CD4-positive, alpha-beta T cell treated with Interleukin-6 for 4 hours (primary cell): ENCODE results near the gene PCDH15.
"Not testable (repeated sequence)": the region's sequence is repeated elsewhere in the genome, so short reads cannot be mapped to it uniquely, and the experiment has no call there.

ENCODE experiments used
- DNase-seq: peaks from one replicate; pipeline ENCODE4 v3.0.0-alpha.2; 2020; ENCODE audit warnings: mixed read lengths

Gene PCDH15

DNA sequence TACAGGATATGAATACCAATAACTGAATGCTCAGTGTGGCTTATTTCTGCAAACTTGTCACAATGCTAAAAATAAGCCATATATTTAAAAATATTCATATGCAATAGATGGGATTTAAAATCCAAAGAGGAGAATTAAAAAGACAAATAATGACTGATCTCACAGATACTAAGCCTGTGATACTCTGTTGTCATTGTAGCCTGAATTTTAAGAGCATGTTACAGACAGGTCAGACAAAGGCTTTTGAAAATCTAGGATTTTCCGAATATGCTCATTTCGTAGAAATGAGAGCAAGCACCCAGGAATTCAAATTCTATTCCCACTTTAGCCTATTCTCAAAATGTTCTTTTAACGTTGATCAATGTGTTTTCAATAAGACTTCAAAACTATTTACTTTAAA, 269.7 kb downstream of the PCDH15 start:
- DNase-seq = no peak

DNA sequence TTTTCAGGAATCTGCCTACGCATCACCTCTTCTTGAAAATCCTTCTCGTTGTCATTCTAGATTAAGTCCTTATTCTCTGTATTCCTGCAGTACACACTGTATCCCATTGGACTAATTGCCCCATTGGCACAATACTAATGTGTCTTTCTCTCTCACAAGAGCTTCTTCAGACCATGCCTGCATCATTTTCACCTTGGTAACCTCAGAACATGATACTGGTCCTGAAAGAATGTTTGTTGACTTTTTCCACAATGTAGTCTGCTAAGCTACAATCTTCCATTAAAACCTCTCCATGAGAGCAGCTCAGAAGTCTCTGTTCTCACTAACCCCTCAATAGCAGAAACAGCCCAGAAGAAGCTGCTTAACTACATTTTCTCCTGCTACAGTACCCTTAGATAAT, 270.7 kb downstream of the PCDH15 start:
- no peak for DNase-seq

DNA sequence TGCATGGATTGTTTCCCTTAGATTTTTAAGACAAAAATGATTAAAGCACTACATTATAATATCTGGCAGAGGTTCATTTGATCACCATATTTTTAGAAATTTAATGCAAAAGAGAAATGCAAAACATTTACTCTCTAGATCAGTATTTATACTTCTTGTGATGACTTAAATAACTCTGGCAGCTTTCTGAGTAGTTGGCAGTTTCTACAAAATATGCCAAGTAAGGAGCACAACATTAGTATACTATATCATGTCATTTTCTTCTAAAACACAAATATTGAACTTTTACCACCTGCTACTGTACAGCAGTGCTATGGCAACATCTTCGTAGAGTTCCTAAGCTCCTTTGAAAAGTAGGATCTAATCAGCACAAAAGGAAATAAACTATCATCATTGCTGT, 275.2 kb downstream of the PCDH15 start:
- DNase-seq = no peak

DNA sequence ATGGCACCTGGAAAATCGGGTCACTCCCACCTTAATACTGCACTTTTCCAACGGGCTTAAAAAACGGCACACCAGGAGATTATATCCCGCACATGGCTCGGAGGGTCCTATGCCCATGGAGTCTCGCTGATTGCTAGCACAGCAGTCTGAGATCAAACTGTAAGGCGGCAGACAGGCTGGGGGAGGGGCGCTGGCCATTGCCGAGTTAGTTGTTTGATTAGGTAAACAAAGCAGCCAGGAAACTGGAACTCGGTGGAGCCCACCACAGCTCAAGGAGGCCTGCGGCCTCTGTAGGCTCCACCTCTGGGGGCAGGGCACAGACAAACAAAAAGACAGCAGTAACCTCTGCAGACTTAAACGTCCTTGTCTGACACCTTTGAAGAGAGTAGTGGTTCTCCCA, 285.8 kb downstream of the PCDH15 start:
- DNase-seq = not testable (repeated sequence)

DNA sequence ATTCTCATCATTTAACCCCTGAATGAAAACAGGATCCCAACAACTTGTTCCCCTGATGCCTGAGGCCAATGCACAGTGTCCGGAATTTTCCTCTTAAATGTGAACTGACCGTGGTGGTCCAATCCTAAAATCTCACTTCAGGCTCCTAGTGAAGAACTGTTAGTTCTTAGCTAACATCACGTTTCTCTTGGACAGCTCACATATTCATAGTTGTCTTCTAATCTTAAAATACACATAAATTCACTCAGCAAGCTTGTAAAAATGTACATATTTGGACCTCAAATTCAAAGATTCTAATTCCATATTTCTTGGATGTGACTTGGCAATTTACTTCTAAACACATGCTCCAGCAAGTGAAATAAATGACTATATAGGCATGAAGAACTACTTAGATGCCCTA, 297.2 kb downstream of the PCDH15 start:
- DNase-seq = no peak

DNA sequence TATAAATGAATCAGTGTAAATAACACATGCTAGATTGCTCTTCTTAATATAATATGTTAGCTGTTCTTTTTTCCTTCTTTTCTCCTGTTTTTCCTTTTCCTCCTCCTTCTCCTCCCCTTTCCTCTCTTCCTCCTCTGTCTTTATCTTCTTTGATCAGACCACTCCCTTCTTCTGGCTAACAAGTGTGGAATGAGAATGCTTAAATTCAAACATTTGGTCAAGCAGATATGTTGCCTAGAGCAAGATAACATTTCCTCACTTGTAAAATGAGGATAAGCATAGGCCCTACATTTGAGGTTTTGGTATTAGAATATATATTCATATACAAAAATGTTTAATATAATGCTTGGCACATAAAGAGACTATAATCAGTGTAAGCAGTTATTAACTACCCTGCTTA, 299.1 kb downstream of the PCDH15 start:
- no peak for DNase-seq

DNA sequence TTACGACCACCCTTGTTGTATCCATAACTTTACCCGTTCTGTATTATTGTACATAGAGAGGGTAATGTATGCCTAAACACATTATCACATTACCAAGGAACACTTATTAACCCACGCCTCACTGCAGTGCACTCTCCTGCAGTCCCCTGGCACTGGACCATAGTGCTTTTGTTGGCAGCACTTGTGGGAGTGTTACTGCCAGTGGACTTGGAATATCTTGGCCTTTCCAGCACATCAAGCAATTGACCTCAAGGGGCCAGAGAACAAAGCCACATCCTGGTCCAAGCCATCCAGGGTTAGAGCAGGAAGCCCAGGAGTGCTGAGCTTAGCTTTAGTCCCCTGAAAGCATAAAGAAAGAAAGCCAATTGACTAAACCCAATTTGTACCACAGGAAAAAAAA, 304.2 kb downstream of the PCDH15 start:
- DNase-seq = no peak

DNA sequence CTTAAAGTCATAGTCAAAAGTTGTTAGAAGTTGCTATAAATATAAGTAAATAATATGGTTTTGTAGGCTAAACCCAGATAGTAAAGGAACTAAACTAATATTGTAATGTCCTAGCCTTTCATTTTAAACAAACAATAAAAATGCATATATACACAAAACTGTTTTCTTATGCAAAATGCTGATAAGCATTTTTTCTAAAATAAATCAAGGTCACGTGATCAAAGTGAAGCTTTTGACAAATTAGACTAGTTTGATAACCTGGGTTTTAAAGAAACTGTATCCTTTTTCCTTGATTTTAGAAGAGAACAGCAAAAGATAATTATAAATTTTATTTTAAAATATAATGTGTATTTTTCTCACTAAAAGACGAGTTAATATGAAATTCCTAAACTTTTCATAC, 313.3 kb downstream of the PCDH15 start:
- DNase-seq = no peak

DNA sequence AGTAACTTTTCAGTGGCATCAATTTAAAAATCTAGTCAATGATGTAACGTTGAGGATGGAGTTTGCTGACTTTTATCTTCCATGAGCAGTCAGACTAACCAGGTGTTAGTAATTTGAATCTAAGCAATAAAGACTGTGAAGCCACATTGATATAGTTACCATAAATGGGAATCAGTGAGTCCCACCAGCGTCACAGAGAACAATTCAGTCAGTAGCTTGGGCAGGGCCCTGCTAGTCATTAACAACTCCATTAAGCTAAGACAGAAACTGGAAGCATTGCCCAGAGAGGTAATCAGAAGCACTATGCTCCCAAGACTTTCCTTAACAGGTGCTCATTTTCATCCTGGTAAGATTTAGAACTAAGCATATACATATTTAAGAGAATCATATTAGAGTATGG, 315.1 kb downstream of the PCDH15 start:
- DNase-seq = no peak

DNA sequence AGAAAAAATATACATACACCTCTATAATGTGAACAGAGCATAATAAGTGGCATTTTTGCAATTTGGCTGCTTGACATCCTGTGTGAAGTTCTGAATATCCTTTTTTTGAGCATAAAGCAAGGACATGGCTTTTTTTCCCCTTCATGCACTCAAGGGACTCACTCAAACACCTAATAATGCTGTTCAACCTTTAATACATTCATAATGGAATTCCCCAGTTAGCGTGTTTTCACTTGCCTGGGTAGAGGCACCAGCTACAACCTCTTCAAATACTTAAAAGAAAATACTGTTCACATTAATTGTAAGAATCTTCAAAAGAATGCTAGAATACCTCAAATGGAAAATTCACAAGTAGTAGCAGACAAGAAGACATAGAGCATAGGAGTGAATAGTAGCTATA, 316.8 kb downstream of the PCDH15 start:
- no peak for DNase-seq

DNA sequence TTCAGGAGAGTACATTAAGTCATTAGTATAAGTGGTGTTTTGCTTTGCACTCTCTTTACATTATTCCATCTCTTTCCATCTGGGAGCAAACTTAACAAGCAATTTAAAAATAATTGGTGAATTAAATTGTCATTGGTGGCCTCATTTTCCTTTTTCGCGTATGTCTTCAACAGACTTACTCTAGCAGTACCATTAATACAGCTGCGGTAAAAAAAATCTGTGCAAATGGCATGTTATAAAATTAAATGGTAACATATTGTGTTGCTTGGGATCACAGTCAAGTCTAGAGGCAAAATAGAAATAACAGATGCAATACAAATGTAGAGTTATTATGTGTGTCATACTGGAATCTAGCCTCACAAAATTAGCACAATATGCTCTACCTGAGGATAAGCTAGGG, 322.4 kb downstream of the PCDH15 start:
- DNase-seq = no peak

DNA sequence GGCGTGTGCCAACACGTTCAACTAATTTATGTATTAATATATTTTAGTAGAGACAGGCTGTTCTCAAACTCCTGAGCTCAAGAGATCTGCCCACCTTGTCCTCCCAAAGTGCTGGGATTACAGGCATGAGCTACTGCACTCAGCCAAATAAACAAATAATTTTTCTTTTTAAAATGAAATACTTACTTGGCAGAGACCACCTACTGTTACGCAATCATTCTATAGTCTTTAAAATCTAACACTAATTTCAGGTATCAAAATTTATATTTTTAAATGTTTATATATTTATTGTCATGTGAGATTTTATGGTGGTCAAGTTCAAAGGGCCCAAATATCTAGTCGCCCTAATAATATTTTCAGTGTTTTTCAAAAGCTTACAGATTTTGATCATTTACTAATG, 323.3 kb downstream of the PCDH15 start:
- no peak for DNase-seq

DNA sequence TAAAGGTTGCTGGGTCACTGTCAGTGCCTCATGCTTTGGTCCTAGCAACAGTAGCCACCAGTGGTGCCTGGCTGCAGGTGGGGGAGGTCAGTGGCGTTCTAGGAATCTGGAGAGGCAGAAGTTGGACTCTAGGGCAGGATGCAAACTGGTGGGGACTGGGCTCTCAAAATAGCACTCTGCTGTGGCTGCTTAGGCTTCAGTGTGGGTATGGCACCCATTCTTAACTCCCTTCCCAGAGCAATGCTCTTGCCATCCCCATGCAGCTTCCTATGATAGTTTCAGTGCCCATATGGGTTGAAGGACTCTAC, 330.8 kb downstream of the PCDH15 start:
- no peak for DNase-seq

DNA sequence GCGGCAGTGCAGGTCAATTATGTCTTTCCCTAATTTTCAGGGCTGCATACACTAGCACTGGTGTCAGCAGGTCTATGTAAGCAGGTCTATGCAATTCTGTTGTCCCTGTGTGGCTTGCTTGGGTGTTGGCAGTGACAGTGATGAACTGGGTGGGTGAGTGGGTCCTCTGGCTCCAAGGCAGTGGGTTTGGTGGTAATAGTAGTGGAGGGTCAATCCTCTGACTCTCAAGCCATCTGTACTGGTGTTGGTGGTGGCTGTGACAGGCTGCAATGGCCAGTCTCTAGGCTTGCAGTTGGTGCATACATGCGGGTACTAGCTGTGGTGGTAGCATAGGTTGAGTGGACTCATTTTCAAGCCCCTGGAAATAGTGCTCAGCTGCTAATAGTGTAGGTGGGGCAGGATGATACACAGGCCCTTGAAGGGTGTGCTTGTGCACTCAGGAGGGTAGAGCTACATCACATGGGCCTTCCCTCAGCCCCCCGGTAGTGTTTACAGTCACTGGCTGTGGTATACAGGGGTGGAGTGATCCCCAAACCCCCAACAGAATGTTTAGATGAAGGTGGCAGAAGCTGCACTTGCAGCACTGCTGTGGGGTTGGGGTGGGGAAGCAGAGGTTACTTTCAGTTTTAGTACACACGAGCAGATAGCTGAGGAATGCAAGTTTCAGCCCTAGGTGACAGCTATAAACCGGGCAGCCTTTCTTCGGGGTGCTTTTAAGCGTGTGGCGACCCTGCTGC, 331.3 kb downstream of the PCDH15 start:
- no peak for DNase-seq

DNA sequence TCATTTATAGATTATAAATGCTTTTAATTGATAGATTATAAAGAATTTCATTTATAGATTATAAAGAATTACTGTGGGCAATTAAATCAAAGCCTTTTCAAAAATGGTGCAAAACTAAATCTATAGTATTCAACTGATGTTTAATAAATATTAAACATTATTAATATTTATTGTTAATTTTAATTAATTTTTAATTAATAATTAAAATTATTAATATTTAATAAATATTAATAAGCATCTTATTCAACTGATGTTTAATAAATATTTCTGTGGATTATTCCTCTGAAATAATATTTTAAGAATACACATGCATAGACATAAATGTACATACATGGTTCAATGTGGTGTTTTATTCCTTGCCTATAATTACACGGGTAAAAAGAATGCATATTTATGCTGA, 346.8 kb downstream of the PCDH15 start:
- no peak for DNase-seq

DNA sequence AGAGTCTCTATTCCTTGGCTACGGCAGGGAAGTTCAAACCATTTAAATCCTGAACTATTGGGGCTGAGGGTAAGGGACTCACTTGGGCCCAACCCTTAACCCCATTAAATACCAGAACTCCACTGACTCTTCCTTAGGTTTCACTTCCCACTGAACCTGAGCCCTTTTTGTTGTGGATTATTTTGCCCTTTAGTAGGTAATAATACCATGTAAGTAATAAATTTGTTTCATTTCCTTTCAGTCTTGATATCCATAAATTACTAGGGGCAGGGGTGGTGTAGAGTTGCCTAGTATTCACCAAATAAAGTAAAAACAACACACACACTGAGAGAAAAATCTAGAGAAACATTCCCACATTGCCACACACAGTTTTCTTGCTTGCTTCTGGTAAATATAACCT, 352.0 kb downstream of the PCDH15 start:
- DNase-seq = no peak

DNA sequence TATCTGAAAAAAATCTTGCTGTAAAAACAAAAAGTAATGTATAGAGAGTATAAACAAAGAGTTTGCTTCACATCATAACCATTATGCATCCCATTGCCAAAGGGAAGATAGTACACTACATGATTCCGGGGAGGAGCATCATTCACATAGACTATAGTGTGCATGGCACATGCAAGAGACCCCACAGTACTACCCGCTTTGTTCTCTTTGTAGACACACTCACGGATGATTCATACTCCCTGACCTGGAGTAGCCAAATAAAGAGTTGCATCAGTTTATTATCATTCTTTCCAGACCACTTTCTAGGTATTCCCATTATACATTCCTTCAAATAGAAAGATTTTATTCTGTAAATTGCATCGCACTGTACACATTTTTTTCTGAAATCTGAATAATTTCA, 356.9 kb downstream of the PCDH15 start:
- no peak for DNase-seq

DNA sequence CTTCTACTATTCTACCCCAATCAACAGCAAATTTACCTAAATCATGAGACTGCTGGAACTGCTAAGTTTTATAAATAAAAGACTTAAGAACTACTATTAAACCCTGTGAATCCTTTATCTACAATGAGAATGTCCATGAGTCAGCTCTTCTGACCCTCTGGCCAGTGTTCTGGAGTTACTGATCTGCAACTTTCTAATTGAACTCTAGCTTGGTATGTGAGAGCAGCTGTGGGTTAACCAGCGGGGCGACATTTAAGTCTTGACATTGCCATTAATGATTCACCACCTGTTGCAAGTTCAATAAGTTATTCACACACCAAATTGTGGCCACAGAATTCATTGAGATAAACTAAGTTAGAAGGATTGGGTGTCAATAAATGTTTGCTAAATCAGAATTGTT, 359.8 kb downstream of the PCDH15 start:
- DNase-seq = no peak

DNA sequence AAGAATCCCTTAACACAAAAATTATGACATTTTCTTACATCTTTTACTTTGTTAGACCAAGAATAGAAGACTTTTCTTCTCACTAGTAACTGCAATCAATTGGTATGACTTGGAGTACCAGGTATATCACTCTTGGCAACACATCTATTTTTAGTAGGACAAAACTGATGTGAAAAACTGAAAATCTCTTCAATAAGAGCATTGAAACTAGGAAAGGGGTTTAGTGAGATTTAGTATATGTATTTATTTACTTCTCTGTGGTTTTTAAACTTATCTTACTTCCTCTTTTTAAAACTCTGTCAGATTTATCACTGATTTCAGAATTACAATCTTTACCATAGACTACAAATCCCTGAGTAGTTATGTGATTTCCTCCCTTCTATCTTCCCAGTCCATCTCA, 366.2 kb downstream of the PCDH15 start:
- no peak for DNase-seq

DNA sequence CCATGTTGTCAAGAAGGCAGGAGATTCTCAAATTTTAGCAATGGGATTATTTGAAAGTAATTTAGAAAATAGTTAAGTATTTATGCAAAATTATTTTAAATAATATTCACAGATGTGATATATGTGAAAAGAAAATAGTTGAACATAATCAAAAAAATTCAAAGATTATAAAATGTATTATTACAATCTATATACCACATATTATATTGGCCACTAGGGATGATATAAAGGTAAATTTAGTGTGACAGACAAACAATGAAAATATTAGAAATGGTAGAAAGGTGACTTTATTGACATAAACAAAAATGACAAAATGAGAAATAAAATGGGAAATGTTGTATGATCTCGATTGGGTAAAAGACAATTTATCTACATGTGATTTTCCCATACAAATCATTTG, 385.5 kb downstream of the PCDH15 start:
- DNase-seq = no peak

DNA sequence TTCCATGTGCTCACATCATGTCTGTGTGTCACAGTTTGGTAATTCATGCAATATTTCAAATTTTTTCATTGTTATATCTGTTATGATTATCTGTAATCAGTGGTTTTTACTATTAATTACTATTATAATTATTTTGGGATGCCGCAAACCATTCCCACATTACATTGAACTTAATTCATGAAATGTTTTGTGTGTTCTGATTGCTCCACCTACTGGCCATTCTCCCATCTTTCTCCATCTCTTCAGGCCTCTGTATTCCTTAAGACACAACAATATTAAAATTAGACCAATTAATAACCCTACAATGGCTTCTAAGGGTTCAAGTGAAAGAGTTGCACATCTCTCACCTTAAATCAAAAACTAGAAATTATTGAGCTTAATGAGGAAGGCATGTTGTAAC, 398.5 kb downstream of the PCDH15 start:
- DNase-seq = no peak

DNA sequence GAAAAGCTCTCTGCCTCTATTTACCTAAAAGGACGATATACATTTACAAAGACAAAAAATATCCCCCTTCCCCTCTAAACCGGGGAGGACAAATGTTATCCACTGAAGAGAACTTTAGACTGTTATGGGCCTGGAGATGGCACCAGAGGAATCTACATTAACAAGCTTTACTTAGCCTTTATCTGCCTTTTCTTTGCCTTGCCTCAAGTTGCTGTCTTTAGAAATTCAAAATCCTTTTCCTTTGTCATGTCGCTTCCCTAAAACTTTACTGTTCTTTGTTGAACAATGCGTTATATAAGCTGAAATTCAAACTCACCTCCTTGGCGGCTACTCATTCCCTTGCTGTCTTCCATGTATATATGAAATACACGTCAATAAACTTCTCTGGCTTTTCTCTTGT, 405.0 kb downstream of the PCDH15 start:
- DNase-seq = no peak

DNA sequence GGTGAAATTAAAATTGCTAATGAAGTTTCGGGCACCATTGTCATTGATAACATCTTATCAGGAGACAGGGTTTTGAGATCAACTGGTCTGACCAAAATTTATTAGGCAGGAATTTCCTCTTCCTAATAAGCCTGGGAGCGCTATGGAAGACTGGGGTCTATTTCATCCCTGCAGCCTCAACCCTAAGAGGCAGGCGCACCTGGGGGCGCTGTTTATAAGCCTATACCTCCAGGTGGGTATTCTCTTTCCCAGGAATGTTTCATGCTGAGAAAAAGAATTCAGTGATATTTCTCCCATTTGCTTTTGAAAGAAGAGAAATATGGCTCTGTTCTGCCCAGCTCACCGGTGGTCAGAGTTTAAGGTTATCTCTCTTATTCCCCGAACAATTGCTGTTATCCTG, 406.4 kb downstream of the PCDH15 start:
- not testable (repeated sequence) for DNase-seq

DNA sequence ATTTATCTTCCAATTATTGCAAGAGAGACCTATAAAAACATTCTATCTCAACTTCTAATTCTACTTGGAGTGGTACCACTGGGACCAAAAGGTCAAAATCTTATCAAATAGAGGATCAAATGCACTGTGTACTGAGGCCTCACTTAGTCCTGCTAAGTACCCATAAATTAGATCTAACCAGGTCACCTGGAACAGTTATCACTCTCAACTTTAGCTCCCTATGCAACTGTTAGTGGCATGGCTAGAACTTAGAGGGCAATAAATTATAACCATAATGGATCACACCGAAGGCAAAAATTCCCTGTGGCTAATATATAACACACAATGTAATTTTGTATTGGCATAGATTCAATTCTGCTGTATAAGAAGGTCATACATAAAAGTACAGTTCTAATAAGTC, 428.9 kb downstream of the PCDH15 start:
- no peak for DNase-seq

DNA sequence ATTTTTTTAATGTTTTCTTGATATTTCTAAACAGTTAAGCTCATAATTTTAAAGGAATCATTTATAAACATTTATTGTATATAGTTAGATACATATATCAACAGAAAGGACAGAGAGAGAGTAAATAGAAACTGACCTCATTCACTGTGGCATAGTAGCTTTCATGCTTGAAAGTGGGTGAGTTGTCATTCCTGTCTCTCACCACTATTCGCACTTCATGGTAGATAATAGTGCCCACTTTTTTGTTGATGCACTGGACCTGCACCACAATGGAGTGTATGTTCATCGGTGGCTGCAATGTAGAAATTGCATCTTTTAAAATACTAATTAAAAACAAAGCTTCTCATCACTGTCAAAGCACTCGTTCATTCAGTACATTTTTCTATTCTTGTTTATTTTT, 432.0 kb downstream of the PCDH15 start:
- no peak for DNase-seq

DNA sequence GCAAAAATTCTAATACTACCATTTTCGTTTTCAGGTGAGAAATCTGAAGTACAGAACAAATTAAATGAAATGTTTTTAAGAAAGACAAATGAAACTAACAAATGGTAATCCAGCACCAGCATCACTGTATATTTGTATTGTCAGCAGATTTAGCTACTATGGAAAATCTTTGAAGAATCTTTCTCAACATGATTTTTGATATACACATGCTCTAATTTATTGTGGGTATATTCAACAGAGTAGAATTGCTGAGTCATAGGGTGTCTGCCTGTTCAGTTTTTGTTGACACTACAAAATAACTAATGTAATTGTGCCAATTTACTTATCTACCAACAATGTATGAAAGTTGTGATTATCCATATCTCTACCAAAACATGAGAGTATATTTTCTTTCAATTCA, 437.6 kb downstream of the PCDH15 start:
- DNase-seq = no peak
